Measurements from ENCODE around the gene FAM156B.
"Not testable (repeated sequence)": the region's sequence is repeated elsewhere in the genome, so short reads cannot be mapped to it uniquely, and the experiment has no call there.

Gene FAM156B

GRCh38 chrX:52896855-52897709 lies at the start of gene FAM156B:
FAM156B (plus strand) TSS chrX:52897330; CDS start chrX:52907226, 9,896 bp downstream.
- not testable (repeated sequence) for DNase-seq

- no peak for DNase-seq
These were observed 44.8 kb upstream of the FAM156B start for GRCh38 chrX:52852110-52852860.

GRCh38 chrX:52856991-52857525 lies 40.1 kb upstream of the FAM156B start:
- not testable (repeated sequence) for DNase-seq

GRCh38 chrX:52865343-52865998 lies 31.7 kb upstream of the FAM156B start:
- DNase-seq = no peak

GRCh38 chrX:52867610-52868348 lies 29.4 kb upstream of the FAM156B start, which contains the start of gene XAGE3:
XAGE3 (minus strand) TSS chrX:52868083; CDS start chrX:52867133, 950 bp downstream.
- DNase-seq = no peak

GRCh38 chrX:52870046-52870445 lies 27.1 kb upstream of the FAM156B start:
- DNase-seq = no peak

- DNase-seq = not testable (repeated sequence)
These were observed 23.3 kb upstream of the FAM156B start for GRCh38 chrX:52873825-52874224.

GRCh38 chrX:52874661-52875060 lies 22.5 kb upstream of the FAM156B start:
- DNase-seq = no peak

GRCh38 chrX:52875436-52875835 lies 21.7 kb upstream of the FAM156B start:
- not testable (repeated sequence) for DNase-seq

GRCh38 chrX:52876386-52876785 lies 20.7 kb upstream of the FAM156B start:
- DNase-seq = not testable (repeated sequence)

GRCh38 chrX:52887459-52887858 lies 9.7 kb upstream of the FAM156B start:
- DNase-seq = not testable (repeated sequence)

- DNase-seq = not testable (repeated sequence)
These were observed 9.0 kb upstream of the FAM156B start for GRCh38 chrX:52888090-52888489.

- DNase-seq = not testable (repeated sequence)
These were observed 692 bp upstream of the FAM156B start for GRCh38 chrX:52896438-52896837.

GRCh38 chrX:52905531-52905930 lies 8.4 kb downstream of the FAM156B start:
- not testable (repeated sequence) for DNase-seq

- not testable (repeated sequence) for DNase-seq
These were observed 8.9 kb downstream of the FAM156B start for GRCh38 chrX:52906072-52906471.

GRCh38 chrX:52907137-52907536 lies 10.0 kb downstream of the FAM156B start:
- not testable (repeated sequence) for DNase-seq

- DNase-seq = not testable (repeated sequence)
These were observed 10.8 kb downstream of the FAM156B start for GRCh38 chrX:52907900-52908299.

GRCh38 chrX:52909313-52909969 lies 12.3 kb downstream of the FAM156B start:
- DNase-seq = not testable (repeated sequence)

- not testable (repeated sequence) for DNase-seq
These were observed 16.6 kb downstream of the FAM156B start for GRCh38 chrX:52913681-52914080.

GRCh38 chrX:52914704-52915103 lies 17.6 kb downstream of the FAM156B start:
- not testable (repeated sequence) for DNase-seq

GRCh38 chrX:52923781-52924241 lies 26.7 kb downstream of the FAM156B start:
- no peak for DNase-seq

Measured in CD4-positive, alpha-beta T cell treated with Interleukin-17A for 4 hours (primary cell).